A549 (cell line): Measurements from ENCODE around the gene MRPL55.

ENCODE experiments used
- CTCF ChIP-seq: fragments of >200 bp; sonication (Bioruptor Twin); formaldehyde crosslinking; IDR thresholded peaks from 3 replicates; pipeline ENCODE4 v1.5.1; 2016
- ESRRA ChIP-seq: fragments of 150-350 bp; IDR thresholded peaks from 2 replicates; pipeline ENCODE4 v1.6.1; 2014; ENCODE audit warnings: mild to moderate bottlenecking, low read length, borderline replicate concordance
- HDAC2 ChIP-seq: fragments of 200-600 bp; sonication (generic); IDR thresholded peaks from 2 replicates; pipeline ENCODE4 v1.6.1; 2016
- JUN ChIP-seq, 2 experiments: fragments of >200 bp; sonication (Bioruptor Twin); formaldehyde crosslinking; IDR thresholded peaks; 2 replicates in 1 of 2; 3 replicates in 1 of 2; pipeline ENCODE4 v1.6.1; 2016 to 2017
- KDM1A ChIP-seq: fragments of 200-600 bp; sonication (generic); IDR thresholded peaks from 2 replicates; pipeline ENCODE4 v1.6.1; 2016; ENCODE audit warnings: low read depth, mild to moderate bottlenecking
- MAX ChIP-seq: IDR thresholded peaks from 2 replicates; pipeline ENCODE4 v1.6.1; 2012
- PBX3 ChIP-seq: IDR thresholded peaks from 2 replicates; pipeline ENCODE4 v1.6.1; 2012
- POLR2A ChIP-seq: IDR thresholded peaks from 2 replicates; pipeline ENCODE4 v1.6.1; 2012; ENCODE audit warnings: mild to moderate bottlenecking, low read length
- POLR2AphosphoS2 ChIP-seq: conservative IDR thresholded peaks from 2 replicates; pipeline ENCODE4 v1.6.1; 2012; ENCODE audit warnings: low read length, improper control_type of control experiment, inconsistent platforms
- REST ChIP-seq: fragments of 200-600 bp; sonication (generic); IDR thresholded peaks from 2 replicates; pipeline ENCODE4 v1.6.1; 2016; ENCODE audit warnings: antibody characterized with exemption, mild to moderate bottlenecking, moderate library complexity
- RFX5 ChIP-seq: fragments of 450-650 bp; IDR thresholded peaks from 2 replicates; pipeline ENCODE4 v1.7.1; 2014; ENCODE audit warnings: antibody characterized with exemption, mild to moderate bottlenecking, moderate library complexity
- ZFP36 ChIP-seq: fragments of 450-650 bp; IDR thresholded peaks from 2 replicates; pipeline ENCODE4 v1.6.1; 2014; ENCODE audit warnings: borderline replicate concordance; ENCODE audit not compliant: partially characterized antibody

GRCh38 chr1:228058949-228059633 is 50.0 kb downstream of the MRPL55 start:
- TF ChIP-seq ZFP36 (no peak), PBX3 (no peak), CTCF (no peak), JUN (IDR thresholded peaks at IDR 0.05) (no peak), KDM1A (no peak), HDAC2 (no peak), POLR2AphosphoS2 (no peak), REST (no peak), RFX5 (no peak), POLR2A (no peak), MAX (no peak), ESRRA (no peak)
